ENCODE measurements around the gene TEN1.

DNA sequence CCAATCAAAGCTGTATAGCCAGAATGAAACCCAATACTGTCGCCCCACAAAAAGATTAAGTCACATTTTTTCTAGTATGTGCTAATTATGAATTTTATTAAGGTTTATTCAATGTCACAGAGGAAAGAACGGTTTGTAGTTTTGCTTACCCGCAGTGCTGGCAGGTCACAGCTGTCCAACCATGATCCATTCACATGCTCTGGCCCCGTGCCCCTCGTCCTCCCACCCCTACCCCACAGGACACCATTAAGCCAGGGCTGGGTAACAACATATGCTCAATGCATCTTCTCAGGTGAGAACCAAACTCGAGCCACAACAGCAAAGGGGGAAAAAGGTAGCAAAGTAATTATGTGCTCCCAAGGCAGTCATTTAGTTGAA is 37.6 kb upstream of the TEN1 start:
- TF ChIP-seq, protein P1, sequence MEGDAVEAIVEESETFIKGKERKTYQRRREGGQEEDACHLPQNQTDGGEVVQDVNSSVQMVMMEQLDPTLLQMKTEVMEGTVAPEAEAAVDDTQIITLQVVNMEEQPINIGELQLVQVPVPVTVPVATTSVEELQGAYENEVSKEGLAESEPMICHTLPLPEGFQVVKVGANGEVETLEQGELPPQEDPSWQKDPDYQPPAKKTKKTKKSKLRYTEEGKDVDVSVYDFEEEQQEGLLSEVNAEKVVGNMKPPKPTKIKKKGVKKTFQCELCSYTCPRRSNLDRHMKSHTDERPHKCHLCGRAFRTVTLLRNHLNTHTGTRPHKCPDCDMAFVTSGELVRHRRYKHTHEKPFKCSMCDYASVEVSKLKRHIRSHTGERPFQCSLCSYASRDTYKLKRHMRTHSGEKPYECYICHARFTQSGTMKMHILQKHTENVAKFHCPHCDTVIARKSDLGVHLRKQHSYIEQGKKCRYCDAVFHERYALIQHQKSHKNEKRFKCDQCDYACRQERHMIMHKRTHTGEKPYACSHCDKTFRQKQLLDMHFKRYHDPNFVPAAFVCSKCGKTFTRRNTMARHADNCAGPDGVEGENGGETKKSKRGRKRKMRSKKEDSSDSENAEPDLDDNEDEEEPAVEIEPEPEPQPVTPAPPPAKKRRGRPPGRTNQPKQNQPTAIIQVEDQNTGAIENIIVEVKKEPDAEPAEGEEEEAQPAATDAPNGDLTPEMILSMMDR (IDR thresholded peaks at IDR 0.05), result no peak
- no peak for TF ChIP-seq POLR2A (IDR thresholded peaks at IDR 0.05)

Measured in esophagus squamous epithelium (tissue), 4 donors.